GM10266 (cell line): ENCODE data around the gene NACC2.

Experiments used
- DNase-seq: peaks from one replicate; pipeline ENCODE4 v3.0.0; 2012; ENCODE audit errors: extremely low spot score
- CTCF ChIP-seq: IDR thresholded peaks from 2 replicates; pipeline ENCODE4 v1.5.1; 2012; ENCODE audit warnings: mild to moderate bottlenecking, low read depth; ENCODE audit not compliant: control insufficient read depth, insufficient read depth; ENCODE audit errors: missing control alignments

The NACC2 gene

GRCh38 chr9:136061405-136061804 is 33.7 kb downstream of the NACC2 start:
- no peak for TF ChIP-seq CTCF
- no peak for DNase-seq

GRCh38 chr9:136060671-136061371 is 34.3 kb downstream of the NACC2 start:
- no peak for TF ChIP-seq CTCF
- DNase-seq = no peak

- no peak for DNase-seq
- no peak for TF ChIP-seq CTCF
Measured at GRCh38 chr9:136059851-136060670, 35.0 kb downstream of the NACC2 start.

- TF ChIP-seq CTCF = no peak
- DNase-seq = no peak
Measured at GRCh38 chr9:136059321-136059791, 35.7 kb downstream of the NACC2 start.

- no peak for DNase-seq
Measured at GRCh38 chr9:136058801-136059302, 36.2 kb downstream of the NACC2 start.

GRCh38 chr9:136058084-136058483 is 37.0 kb downstream of the NACC2 start:
- no peak for DNase-seq
- no peak for TF ChIP-seq CTCF

More at GRCh38 chr9:136058801-136059302, 36.2 kb downstream of the NACC2 start:
- TF ChIP-seq CTCF = no peak
